Liver (tissue), 3 donors: ENCODE results near the gene USP38.
"Not testable (repeated sequence)": the region's sequence is repeated elsewhere in the genome, so short reads cannot be mapped to it uniquely, and the experiment has no call there.

Experiments used
- CTCF ChIP-seq: fragments of 150-350 bp; IDR thresholded peaks from 2 replicates; pipeline ENCODE4 v1.5.1; 2017; ENCODE audit warnings: improper control_type of control experiment, low read depth, low read length; ENCODE audit not compliant: missing input control
- EGR1 ChIP-seq, 2 donors: IDR thresholded peaks; 2 replicates each; pipeline ENCODE4 v1.6.1; 2016 to 2018; ENCODE audit warnings: antibody characterized with exemption in 2 of 2, low read depth in 2 of 2
- RAD21 ChIP-seq, 2 donors: IDR thresholded peaks; 2 replicates each; pipeline ENCODE4 v1.6.1; 2016; ENCODE audit warnings: antibody characterized with exemption in 2 of 2, mild to moderate bottlenecking in 2 of 2
- donor health status: healthy.
- donor health status: healthy.

GRCh38 chr4:143267690-143268089 lies 83.0 kb downstream of the USP38 start:
- TF ChIP-seq CTCF; RAD21 (IDR thresholded peaks at IDR 0.05); EGR1 (IDR thresholded peaks at IDR 0.05; ENCODE audit: low read depth in 2 of 2): not testable (repeated sequence)
